ENCODE results near the gene MOGAT1.
"Not testable (repeated sequence)": the region's sequence is repeated elsewhere in the genome, so short reads cannot be mapped to it uniquely, and the experiment has no call there.

The MOGAT1 gene

GRCh38 chr2:222745836-222746559 is 74.5 kb downstream of the MOGAT1 start:
- no peak for DNase-seq

GRCh38 chr2:222747526-222748160 is 76.2 kb downstream of the MOGAT1 start:
- DNase-seq: peak; percentile 38

GRCh38 chr2:222750533-222750932 is 79.1 kb downstream of the MOGAT1 start:
- no peak for DNase-seq

- no peak for DNase-seq
Observed at GRCh38 chr2:222751238-222751637, 79.8 kb downstream of the MOGAT1 start.

- no peak for DNase-seq
Observed at GRCh38 chr2:222751821-222752719, 80.6 kb downstream of the MOGAT1 start.

- DNase-seq: no peak
Observed at GRCh38 chr2:222752746-222753145, 81.3 kb downstream of the MOGAT1 start.

GRCh38 chr2:222753251-222753824 is 81.9 kb downstream of the MOGAT1 start:
- DNase-seq: no peak

- no peak for DNase-seq
Observed at GRCh38 chr2:222754324-222754930, 83.0 kb downstream of the MOGAT1 start.

- DNase-seq: not testable (repeated sequence)
Observed at GRCh38 chr2:222755593-222755992, 84.1 kb downstream of the MOGAT1 start.

GRCh38 chr2:222756362-222756831 is 84.9 kb downstream of the MOGAT1 start:
- no peak for DNase-seq

- no peak for DNase-seq
Observed at GRCh38 chr2:222756951-222757650, 85.6 kb downstream of the MOGAT1 start.
